ENCODE results near the gene DCAF12L1. TPM values are rescaled to one million over a fixed set of nuclear protein-coding genes. Genes with fewer than 3 reads are reported as not detected.

The DCAF12L1 gene
- not detected for total RNA-seq

DNA sequence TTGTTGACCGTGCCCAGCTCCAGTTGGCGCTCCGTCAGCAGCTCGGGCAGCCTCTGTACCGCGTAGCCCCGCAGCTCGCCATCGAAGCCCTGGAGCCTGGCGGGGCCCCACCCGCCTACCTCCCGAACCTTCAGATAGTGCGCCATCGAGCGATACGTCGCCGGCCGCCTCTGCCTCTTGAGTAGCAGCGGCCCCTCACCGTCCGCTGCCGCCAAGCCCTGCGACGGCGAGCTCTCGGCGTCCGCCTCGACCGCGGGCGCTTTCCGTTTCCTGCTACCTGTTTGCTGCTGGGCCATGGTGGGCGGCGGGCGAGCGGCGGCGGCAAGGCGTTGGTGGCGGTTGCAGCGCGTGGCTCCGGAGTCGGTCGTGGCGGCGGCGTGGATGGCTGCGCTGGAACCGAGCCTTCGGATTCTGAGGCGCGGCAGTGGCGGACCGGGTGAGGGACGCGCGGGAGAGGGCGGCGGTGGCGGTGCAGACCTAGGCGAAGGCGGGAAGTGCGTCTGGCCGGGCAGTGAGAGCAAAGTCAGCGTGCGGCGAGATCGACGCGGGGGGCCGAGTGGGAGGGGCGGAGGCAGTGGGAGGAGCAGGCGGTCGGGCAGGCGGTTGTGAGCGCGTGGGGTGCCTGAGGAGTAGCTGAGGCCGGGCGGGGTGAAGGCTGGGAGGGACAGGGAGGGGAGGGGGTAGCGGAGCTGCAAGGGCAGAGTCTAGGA is at the start of gene DCAF12L1:
TSS of gene DCAF12L1 (minus strand) at position 502 of the 710 bp plus-strand sequence. CDS start at position 296, 206 bp downstream.
- TF ChIP-seq, protein P1, sequence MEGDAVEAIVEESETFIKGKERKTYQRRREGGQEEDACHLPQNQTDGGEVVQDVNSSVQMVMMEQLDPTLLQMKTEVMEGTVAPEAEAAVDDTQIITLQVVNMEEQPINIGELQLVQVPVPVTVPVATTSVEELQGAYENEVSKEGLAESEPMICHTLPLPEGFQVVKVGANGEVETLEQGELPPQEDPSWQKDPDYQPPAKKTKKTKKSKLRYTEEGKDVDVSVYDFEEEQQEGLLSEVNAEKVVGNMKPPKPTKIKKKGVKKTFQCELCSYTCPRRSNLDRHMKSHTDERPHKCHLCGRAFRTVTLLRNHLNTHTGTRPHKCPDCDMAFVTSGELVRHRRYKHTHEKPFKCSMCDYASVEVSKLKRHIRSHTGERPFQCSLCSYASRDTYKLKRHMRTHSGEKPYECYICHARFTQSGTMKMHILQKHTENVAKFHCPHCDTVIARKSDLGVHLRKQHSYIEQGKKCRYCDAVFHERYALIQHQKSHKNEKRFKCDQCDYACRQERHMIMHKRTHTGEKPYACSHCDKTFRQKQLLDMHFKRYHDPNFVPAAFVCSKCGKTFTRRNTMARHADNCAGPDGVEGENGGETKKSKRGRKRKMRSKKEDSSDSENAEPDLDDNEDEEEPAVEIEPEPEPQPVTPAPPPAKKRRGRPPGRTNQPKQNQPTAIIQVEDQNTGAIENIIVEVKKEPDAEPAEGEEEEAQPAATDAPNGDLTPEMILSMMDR (IDR thresholded peaks at IDR 0.05; ENCODE audit: low read depth): no peak

DNA sequence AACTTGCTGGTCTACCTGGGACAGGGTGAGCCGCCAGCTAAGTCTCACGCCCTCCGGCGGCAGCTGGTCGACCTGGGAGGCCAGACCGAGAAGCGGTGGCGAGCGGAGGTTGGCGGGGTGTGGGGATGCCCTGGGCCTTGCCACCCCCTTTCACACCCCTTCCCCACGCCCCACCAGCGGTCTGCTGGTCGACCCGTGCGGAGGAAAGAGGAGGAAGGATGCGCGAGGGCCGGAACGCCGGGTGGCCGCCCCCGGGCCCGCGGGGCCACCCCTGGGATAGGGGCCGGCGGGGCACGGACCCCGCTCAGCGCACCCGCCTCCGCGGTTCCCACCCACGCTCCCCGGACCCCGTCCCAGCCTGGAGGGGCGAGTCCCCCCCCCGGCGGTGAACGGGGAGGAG is 28.3 kb upstream of the DCAF12L1 start:
- TF ChIP-seq, protein P1 (IDR thresholded peaks at IDR 0.05; ENCODE audit: low read depth): no peak

DNA sequence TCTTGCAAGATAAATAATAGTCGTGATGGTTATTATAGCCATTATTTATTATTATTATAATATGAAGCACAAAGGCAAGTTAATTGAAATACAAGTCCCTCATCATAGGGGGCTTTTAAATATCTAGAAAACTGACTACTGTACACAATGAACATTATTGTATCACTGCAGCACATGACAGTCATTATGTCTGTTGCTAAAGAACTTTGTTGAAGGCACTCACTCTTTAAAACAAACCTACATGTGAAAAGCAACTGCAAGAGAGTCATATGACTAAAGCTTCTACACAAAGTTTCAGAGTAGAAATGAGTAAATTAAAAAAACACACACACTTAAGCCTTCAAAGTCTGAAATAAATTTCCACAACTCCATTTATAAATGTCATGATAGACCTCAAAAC is 23.3 kb upstream of the DCAF12L1 start:
- TF ChIP-seq, protein P1 (IDR thresholded peaks at IDR 0.05; ENCODE audit: low read depth): no peak

DNA sequence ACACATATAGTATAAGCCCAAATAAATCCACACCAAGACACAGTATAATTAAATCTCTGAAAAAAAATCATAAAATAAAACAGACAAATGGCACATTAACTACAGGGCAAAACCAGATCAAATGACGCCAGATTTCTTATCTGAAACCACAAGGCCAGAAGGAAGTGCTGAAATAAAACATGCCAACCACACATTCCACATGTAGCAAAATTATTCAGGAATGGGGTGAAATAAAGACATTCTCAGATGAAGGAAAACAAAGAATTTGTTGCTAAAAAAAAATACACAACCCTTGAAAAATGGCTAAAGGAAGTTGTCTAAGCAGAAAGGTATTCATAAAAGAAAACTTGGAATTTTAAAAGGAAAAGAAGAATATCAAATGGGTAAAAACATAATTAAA is 4.5 kb upstream of the DCAF12L1 start:
- TF ChIP-seq, protein P1 (IDR thresholded peaks at IDR 0.05; ENCODE audit: low read depth): no peak

DNA sequence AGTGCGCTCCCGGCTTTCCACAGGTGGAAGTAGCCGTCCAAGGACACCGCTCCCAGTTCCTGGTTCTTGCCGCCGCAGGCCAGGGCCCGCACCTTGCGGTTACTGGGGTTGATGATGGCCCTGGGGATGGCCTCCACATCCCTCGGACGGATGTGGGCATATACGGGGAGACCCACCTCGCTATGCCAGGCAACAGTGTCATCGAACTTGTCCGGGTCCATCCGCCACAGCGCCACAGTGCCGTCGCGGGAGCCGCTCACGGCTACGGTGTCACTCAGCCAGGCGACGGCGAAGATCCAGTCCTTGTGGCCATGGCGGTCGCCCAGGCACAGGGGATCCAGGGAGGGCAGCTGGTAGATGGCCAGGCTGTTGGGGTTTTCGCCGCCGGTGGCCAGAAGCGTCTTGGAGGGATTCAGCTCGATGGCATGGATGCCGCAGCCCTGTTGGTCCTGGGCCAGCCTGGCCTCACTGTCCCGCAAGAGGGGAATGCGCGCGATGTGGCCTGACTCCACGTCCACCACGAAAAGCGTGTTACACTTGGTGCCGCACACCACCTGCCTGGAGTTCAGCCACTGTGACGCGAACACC is 795 bp downstream of the DCAF12L1 start:
- TF ChIP-seq, protein P1 (IDR thresholded peaks at IDR 0.05; ENCODE audit: low read depth): no peak

DNA sequence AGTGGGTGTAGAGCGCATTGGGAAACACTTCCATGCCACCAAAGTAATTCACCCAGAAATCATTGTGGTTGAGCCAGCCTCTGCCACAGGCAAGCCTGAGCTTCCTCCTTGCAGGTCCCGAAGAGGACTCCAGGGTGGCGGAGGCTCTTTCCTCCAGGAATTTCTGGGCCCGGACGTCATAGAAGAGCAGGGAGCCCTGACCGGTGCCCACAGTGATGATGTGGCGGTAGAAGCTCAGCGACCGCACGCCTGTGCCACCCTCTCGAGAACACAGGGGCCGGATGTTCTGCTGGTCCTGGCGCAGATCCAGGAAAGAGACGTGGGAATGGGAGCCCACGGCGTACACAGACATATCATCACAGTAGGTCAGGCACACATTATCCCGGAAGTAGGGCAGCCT is 1.3 kb downstream of the DCAF12L1 start:
- TF ChIP-seq, protein P1 (IDR thresholded peaks at IDR 0.05; ENCODE audit: low read depth): no peak

DNA sequence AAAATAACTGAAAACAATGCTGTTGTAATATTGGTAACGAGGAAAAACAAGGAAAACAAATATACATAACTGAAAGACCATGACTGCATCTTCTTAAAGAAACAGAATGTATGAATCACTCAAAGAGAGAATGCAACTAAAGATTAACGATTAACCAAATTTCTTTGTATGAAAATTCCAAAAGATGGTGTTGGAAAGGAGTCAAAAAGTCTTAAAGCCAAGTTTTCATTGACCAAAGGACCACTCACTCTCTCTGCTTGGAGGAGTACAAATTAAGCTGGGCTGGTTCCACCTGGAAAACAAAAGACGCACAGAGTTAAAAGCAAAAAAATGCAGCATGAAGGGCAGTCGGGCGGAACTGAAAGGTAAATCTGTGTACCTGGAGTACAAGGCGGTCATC is 1.8 kb downstream of the DCAF12L1 start:
- TF ChIP-seq, protein P1 (IDR thresholded peaks at IDR 0.05; ENCODE audit: low read depth): no peak

All from subcutaneous adipose tissue (tissue), 4 donors.